ENCODE data around the gene PPP1R3E. TPM values are rescaled to one million over a fixed set of nuclear protein-coding genes. Genes with fewer than 3 reads are reported as not detected.

PPP1R3E gene
- total RNA-seq, 1 donor from 2014 or later: 1.7 TPM

- no peak for DNase-seq (ENCODE audit: low read depth in 2 of 2)
Observed at GRCh38 chr14:23322568-23323517, 20.2 kb upstream of the PPP1R3E start.

- peak in 1 of 2 donors; percentile 51 for DNase-seq (ENCODE audit: low read depth in 2 of 2)
Observed at GRCh38 chr14:23321572-23322547, 19.2 kb upstream of the PPP1R3E start.

DNA sequence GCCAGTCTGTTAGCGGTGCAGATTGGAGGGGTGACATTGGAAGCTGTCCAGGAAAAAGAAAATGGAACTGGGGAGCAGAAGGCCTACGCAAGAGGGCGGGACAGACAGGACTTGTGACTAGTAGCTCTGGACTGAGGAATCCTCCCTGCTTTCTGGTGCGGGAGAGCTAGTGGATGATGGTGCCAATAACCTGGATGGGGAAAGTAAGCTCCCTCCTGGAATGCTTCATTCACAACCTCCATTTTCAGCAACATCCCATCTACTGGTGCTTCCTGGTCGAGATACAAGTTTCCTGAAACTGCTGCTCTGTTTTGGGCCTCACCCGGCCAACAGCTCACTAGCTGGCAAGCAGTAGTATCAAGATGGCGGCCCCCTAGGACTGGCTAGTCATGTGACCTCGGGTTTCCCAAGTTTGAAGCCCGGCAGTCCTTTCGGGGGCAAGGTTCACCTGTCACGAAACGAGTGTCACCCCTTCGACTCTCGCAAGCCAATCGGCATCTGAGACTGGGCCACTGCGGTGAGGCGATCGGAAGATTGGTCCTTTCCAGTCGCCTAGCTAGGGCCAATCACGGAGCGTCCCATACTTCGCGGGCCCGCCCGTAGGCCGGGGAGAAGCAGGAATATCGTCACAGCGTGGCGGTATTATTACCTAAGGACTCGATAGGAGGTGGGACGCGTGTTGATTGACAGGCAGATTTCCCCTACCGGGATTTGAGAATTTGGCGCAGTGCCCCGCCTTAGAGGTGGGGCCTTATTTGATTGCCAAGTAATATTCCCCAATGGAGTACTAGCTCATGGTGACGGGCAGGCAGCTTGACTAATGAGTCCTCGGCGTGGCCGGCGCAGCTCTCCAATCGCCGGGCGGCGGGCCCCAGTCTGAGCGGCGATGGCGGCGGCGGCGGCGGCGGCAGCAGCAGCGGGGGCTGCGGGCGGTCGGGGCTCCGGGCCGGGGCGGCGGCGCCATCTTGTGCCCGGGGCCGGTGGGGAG, 18.2 kb upstream of the PPP1R3E start, which contains the start of gene PABPN1:
PABPN1 (plus strand) TSS at position 874 of the 988 bp plus-strand sequence; CDS start at position 887, 13 bp downstream.
- DNase-seq (ENCODE audit: low read depth in 2 of 2): peak; percentile 100

DNA sequence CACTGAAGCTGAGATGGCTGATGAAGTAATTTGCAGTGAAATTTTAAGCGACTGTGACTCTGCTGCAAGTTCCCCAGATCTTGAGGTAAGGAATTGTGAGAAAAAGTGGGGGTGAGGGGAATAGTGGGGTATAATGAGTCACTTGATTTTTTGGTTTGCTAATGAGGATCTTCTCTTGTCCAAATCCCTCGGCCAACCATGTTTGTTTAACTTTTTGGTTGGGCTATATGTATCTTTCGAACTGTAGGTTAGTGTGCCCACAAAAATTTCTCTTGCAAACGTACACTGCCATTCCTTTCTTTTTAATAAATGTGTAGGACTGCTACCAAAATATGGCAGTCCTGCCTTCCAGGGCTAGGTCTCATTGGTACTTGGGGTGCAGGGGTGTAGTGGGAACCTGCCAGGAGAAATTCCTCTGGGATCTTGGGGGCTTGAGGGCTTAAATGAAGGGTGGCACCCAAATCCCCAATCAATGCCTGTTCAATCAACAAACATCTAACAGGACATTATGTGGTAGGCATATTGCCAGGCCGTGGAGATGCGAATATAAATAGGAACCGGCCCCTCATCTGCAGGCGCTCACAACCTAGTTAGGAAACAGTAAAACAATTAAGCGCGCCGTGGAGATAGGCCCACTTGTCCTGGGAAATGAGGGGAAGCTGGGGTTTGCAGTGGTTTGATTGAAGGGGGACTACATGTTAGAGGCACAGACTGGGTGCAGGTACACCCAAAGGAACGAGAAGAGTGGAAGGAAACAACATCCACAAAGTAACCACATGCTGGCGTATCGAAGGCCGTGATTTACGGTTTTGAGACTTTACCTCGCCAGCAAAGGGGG, 17.3 kb upstream of the PPP1R3E start:
- DNase-seq (ENCODE audit: low read depth in 2 of 2): no peak

DNA sequence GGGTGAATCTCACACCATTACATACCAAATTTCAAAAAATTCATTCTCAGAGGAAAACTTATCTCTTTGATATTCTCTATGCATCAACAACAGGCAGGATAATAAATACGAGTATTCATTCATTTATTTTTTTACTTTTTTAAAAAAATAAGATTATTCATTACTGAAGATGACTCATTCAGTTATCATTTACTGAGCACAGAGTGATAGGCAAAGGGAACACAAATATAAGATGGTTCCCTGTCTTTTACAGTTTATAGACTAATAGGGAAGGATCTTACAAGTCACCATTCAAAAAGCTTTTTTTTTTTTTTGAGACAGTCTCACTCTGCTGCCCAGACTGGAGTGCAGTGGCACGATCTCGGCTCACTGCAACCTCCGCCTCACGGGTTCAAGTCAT, 13.6 kb upstream of the PPP1R3E start:
- no peak for DNase-seq (ENCODE audit: low read depth in 2 of 2)

GRCh38 chr14:23310546-23310945, 7.9 kb upstream of the PPP1R3E start:
- no peak for DNase-seq (ENCODE audit: low read depth in 2 of 2)

GRCh38 chr14:23308721-23309445, 6.2 kb upstream of the PPP1R3E start:
- no peak for DNase-seq (ENCODE audit: low read depth in 2 of 2)

DNA sequence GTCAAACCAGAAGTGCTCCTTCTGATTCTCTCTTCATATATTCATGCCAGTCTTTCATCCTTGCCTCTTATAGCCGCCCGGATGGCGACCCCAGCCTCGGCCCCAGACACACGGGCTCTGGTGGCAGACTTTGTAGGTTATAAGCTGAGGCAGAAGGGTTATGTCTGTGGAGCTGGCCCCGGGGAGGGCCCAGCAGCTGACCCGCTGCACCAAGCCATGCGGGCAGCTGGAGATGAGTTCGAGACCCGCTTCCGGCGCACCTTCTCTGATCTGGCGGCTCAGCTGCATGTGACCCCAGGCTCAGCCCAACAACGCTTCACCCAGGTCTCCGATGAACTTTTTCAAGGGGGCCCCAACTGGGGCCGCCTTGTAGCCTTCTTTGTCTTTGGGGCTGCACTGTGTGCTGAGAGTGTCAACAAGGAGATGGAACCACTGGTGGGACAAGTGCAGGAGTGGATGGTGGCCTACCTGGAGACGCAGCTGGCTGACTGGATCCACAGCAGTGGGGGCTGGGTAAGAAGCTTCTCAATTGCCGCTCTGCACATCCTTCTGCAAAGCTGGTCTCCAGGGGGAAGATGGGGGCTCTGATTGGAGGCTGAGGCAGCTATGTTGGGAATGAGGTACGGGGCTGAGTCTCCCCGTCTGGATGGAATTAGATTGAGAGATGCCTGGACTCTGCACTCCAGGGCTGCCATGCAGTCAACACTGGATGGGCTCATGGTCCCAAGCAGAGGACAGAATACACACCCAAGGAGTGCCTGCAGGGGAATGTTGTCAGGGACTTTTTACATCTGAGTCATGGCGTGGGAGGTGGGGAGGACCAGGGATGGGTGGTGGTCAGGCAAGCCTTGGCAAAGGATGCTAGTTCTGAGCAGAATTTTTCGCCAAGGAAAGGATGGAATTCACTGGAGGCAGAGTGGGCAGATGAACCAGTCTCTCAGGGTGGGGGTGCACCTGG, 5.3 kb upstream of the PPP1R3E start:
- DNase-seq (ENCODE audit: low read depth in 2 of 2): no peak

DNA sequence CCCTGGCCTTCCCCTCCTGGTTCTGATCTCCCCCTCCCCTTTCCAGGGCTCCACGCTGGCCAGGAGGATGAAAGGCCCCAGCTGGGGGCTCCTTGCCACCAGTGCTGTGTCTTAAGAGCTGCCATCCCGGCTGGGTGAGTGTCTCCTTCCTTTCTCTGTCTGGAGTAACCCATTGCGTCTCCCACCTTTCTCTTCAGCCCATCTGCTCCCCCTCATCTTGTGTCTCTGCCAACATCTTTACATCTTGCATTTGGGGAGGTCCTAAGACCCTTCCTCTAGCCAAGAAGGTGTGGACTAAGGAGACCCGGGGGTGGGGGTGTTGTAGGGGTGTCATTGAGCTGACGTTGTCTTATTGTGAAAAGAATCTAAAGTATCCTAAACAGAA, 4.5 kb upstream of the PPP1R3E start:
- no peak for DNase-seq (ENCODE audit: low read depth in 2 of 2)

GRCh38 chr14:23306412-23307145, 3.9 kb upstream of the PPP1R3E start, which contains the start of gene BCL2L2:
Gene BCL2L2, plus strand, starts transcription at chr14:23306833. Its CDS starts 935 bp downstream, at chr14:23307768.
- DNase-seq (ENCODE audit: low read depth in 2 of 2): peak; percentile 78 to 93

- DNase-seq (ENCODE audit: low read depth in 2 of 2): no peak
Observed at GRCh38 chr14:23301969-23302289, 730 bp downstream of the PPP1R3E start.

DNA sequence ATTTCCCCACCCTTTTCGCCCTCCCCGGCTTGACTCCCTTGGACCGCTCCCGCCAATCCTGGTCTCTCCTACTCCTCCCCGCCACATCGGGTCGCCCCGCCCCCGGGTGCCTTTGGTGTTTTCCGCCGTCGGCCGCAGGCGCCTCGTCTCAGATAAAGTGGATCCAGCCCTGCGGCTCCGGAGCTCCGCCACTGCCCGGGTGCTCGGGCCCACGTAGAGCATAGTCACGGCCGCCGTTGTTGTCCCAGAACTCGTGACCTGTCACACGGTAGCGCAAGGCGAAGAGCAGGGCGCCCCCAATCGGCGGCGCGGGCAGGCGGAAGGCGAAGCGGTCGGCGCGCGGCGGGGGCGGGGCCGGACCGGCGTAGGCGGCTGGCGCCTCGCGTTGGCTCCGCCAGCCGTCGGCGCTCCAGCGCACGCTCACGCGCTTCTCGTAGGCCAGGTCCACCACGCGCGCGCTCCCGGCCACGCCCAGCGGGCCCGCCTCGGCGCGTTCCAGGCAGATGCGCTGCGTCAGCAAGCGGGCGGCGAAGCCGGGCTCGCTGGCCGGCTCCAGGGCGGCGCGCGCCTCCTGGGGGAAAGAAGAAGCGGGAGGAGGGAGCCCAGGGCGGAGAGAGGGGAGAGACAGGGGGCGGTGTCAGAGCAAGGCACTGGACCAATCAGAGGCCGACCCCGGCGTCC, 1.2 kb downstream of the PPP1R3E start:
- peak; percentile 95 to 99 for DNase-seq (ENCODE audit: low read depth in 2 of 2)

- peak in 1 of 2 donors; percentile 47 for DNase-seq (ENCODE audit: low read depth in 2 of 2)
Observed at GRCh38 chr14:23300687-23301223, 1.9 kb downstream of the PPP1R3E start.

DNA sequence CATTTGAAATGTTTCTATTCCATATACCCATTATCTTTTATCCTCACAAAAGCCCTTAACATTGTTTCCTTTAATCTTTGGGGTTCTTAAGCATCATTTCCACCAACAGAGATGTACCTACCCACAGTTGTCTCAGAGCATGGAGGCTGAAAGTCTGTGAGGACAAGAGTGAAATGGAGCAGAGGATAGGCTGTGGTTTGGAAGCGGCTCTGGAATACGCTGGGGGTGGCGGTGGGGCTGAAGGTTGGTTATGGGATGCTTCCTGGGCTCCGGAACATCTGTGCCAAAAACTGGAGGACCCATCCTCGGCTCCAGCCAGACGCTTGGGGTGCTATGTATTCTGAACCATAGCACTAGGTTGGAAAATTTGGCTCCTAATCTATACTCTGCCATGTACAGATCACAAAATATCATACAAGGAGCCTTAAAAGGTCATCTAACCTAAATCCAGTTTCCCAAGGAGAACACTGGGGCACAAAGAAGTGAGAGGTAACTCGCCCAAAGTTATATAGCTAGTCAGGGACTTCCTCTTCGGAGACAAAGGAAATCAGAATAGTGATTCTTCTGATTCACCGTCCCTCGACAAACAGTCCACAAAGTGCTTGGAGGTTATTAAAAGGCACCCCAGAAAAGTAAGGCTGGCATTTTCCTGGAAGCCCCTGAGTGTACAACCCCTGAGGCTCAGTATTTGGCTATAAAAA, 2.5 kb downstream of the PPP1R3E start:
- DNase-seq (ENCODE audit: low read depth in 2 of 2): no peak

DNA sequence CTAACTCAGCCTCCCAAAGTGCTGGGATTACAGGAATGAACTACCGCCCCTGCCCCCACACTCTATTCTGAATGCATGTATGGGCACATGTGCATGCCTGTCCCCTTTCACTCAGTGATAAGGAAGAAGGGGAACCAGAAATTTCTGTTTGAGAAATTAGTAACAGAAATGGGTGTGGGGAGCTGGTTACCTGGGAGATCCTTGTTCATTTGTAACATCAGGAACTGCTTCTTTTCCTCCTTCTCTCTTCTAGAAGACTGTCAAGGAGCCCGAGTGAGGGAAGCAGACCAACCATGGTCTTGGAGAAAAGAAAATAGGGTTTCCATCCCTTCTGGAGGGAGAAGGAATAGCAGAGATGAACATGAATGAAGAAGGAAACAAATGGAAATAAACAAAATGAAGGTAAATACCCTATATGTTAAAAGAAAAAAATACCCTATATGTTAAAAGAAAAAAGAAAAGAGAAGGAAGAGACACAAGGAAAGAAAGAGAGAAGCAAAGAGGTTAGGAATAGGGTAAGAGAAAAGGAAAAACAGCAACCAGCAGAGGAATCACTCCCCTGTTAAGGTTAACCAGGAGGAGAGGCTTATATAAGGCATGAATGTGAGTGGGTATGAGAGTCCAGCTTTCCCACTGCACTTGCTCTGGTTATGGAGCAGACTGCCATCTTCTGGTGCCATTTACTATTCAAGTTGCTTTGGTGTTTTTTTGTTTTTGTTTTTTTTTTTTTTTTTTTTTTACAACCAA, 3.3 kb downstream of the PPP1R3E start:
- DNase-seq (ENCODE audit: low read depth in 2 of 2): peak in 1 of 2 donors; percentile 68
